Heart right ventricle (tissue), 16 donors: ENCODE measurements around the gene SPTB. TPM values are rescaled to one million over a fixed set of nuclear protein-coding genes. Genes with fewer than 3 reads are reported as not detected.

Experiments
- ATAC-seq, 8 donors: fragments of 200-7000 bp; cut with Tn5 transposase; one replicate each; pipeline ENCODE4 v1.9.1; 2020; ENCODE audit warnings: mild to moderate bottlenecking in 8 of 8, moderate library complexity in 8 of 8, moderate number of reproducible peaks in 1 of 8
- DNase-seq, 2 donors: peaks; one replicate each; pipeline ENCODE4 v3.0.0-alpha.2; 2020
- H3K27ac ChIP-seq, 10 donors: fragments of 200-600 bp; sonication (generic) in 2 of 10; one replicate each; pipeline versions ENCODE4 v1.5.0 to v1.8.0; 2020 to 2022; ENCODE audit warnings: mild to moderate bottlenecking in 3 of 10
- H3K27me3 ChIP-seq, 7 donors: fragments of 200-600 bp; one replicate each; pipeline ENCODE4 v1.8.0; 2021 to 2022; ENCODE audit warnings: mild to moderate bottlenecking in 2 of 7
- H3K36me3 ChIP-seq, 9 donors: fragments of 200-600 bp; sonication (generic) in 1 of 9; one replicate each; pipeline versions ENCODE4 v1.5.0 to v1.8.0; 2020 to 2022; ENCODE audit warnings: mild to moderate bottlenecking in 2 of 9
- H3K4me1 ChIP-seq, 9 donors: fragments of 200-600 bp; sonication (generic) in 1 of 9; one replicate each; pipeline versions ENCODE4 v1.5.0 to v1.8.0; 2020 to 2022; ENCODE audit warnings: mild to moderate bottlenecking in 4 of 9
- H3K4me3 ChIP-seq, 10 donors: fragments of 200-600 bp; sonication (generic) in 2 of 10; one replicate each; pipeline versions ENCODE4 v1.5.0 to v1.8.0; 2020 to 2022; ENCODE audit warnings: mild to moderate bottlenecking in 7 of 10, moderate library complexity in 2 of 10
- H3K9me3 ChIP-seq, 11 donors: fragments of 200-600 bp in 10 of 11; sonication (generic) in 2 of 11; one replicate each; pipeline versions ENCODE4 v1.5.0 to v1.8.0; 2013 to 2022; ENCODE audit warnings: mild to moderate bottlenecking in 2 of 11, control low read depth in 1 of 11, moderate library complexity in 1 of 11
- WGBS, 2 donors: extraction: QIAGEN DNeasy Blood & Tissue Kit; methylation state at CpG; one replicate each; pipeline ENCODE4 v1.1.7; 2013; ENCODE audit warnings: inconsistent platforms in 1 of 2; 5-methylcytosine and 5-hydroxymethylcytosine counted together
- intact Hi-C, 10 donors: fragments of 100-400 bp; cut with DNase I; formaldehyde crosslinking; loops; one replicate each; pipeline versions ENCODE4 v1.11.1 to v1.14.2; 2022
- polyA plus RNA-seq, 2 donors: library from polyadenylated mRNA; stranded (reverse); fragments of 200-250 nt; gene quantifications; one replicate each; pipeline ENCODE4 v1.2.3, GENCODE V29; 2013
- total RNA-seq, 10 donors: library from RNA; stranded (reverse); fragmentation: NEBNext Ultra II Directional in 3 of 10; extraction: Animal tissue kit (Norgen Biotek cat#: 25700) in 3 of 10; gene quantifications; one replicate each; pipeline versions ENCODE4 v1.2.1 to v1.2.4, GENCODE V29; 2021 to 2023
- TF ChIP-seq, protein P1 (sequence below), 9 donors: fragments of 200-600 bp; sonication (generic) in 2 of 9; IDR thresholded peaks; one replicate each; pipeline versions ENCODE4 v1.5.0 to v1.8.0; 2021 to 2022; ENCODE audit warnings: antibody characterized with exemption in 9 of 9, mild to moderate bottlenecking in 5 of 9, moderate library complexity in 1 of 9
- donor health status: Arrhythmogenic right ventricular cardiomyopathy.
- donor health status: ischemic (EF 13 %, LVEDD 7.1; RV severe dilation, severe dysfunction).
- donor health status: healthy with polysubstance abuse.
- donor health status: DM: no; HTN: yes; CAD: no.
- donor health status: DM: no; HTN: no; CAD: no.
- donor health status: ischemic (EF 25% LVEDD 6.9; RV normal size, moderate dysfunction).
- donor health status: ischemic (EF 25% LVEDD 5.7; RV mildly dilated, moderate dysfunction).
- donor health status: healthy.
- donor health status: DM: yes; HTN: yes; CAD: no.
- donor health status: Ischemic cardiomyopathy.
- donor health status: ischemic (EF 35%, LVEDD 5.7; RV mildly dilated, moderate dysfunction).
- donor health status: nonischemic (EF 11% LVEDD 7.7; RV severe dilation, severe dysfunction).
- donor health status: DM: yes; HTN: yes; CAD: no.
- donor health status: PGD.
- donor health status: ischemic (EF 29% LVEDD 5.4; RV normal size, mild dysfunction).
- donor health status: nonischemic (EF 23%, LVEDD 6.1; RV moderate dilation, normal function).

The SPTB gene
- total and polyA plus RNA-seq, 12 donors = 24.0 to 114 (median 92.1) TPM

DNA sequence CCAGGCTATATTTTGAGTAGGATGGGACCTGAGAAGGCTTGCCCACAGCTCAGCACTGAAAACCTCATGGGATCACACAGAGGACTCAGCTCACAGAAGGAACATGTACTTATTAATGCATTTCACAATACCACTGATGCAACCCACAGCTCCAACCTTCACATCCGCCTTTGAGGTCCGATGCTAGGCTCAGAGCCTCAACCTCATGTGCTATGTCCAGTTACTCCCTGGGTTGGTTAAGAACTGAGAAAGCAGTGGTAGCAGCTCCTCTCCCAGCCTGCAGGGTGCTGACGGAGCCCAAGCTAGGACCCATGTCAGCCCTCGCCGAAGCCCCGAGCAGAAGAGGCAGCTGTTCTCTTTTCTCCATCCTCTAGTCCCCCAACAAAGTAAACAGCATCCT is 52.9 kb downstream of the SPTB start:
- Histone ChIP-seq H3K36me3 (no peaks in the 10 kb centered on the region), H3K27me3 (peaks cover 0 to 3% (median 0%) of the 10 kb centered on the region in 7 donors), H3K9me3 (no peaks in the 10 kb centered on the region), H3K27ac (peak overlapping the region in 2 of 10 donors; percentile 71 to 74), H3K4me1 (peaks cover 5 to 62% (median 31%) of the 10 kb centered on the region in 9 donors), H3K4me3 (no peak overlapping the region)
- DNase-seq (no peak), ATAC-seq (peak in 1 of 8 donors; percentile 36)
- intact Hi-C loops = loop anchor here in 6 of 10 donors (5.0 to 10.0 kb wide), 3 partner anchors 50 to 158 kb away; partner anchors contain the start of genes FNTB (in 4 of the 6), SPTB (in 2 of the 6) and RAB15 (in 1 of the 6)
- TF ChIP-seq, protein P1, sequence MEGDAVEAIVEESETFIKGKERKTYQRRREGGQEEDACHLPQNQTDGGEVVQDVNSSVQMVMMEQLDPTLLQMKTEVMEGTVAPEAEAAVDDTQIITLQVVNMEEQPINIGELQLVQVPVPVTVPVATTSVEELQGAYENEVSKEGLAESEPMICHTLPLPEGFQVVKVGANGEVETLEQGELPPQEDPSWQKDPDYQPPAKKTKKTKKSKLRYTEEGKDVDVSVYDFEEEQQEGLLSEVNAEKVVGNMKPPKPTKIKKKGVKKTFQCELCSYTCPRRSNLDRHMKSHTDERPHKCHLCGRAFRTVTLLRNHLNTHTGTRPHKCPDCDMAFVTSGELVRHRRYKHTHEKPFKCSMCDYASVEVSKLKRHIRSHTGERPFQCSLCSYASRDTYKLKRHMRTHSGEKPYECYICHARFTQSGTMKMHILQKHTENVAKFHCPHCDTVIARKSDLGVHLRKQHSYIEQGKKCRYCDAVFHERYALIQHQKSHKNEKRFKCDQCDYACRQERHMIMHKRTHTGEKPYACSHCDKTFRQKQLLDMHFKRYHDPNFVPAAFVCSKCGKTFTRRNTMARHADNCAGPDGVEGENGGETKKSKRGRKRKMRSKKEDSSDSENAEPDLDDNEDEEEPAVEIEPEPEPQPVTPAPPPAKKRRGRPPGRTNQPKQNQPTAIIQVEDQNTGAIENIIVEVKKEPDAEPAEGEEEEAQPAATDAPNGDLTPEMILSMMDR (IDR thresholded peaks at IDR 0.05) = no peak
- WGBS, 2 donors = 84 to 86% methylated on average over 6 of the region's 6 CpGs

DNA sequence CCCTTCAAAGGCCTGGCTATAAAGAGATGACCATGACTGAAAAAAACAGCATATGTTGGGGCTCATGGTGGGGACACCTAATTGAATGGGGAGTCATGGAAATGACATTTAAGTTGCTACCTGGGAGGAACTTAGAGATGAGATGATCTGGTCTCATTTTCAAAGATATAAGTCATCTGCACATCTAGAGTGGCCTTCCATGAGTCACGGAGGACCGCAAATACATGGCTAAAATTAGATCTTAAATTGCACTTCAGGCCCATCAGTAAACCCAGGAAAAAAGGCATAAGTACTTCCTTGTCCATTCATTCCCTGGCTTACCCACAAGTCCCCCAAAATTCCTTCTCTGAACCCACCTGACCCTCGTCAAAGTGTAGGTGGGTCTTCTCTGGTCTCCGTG is 53.4 kb downstream of the SPTB start:
- peaks cover 5 to 56% (median 31%) of the 10 kb centered on the region in 9 donors for H3K4me1 ChIP-seq
- peaks cover 0 to 3% (median 0%) of the 10 kb centered on the region in 7 donors for H3K27me3 ChIP-seq
- intact Hi-C loops = loop anchor here in 6 of 10 donors (5.0 to 10.0 kb wide), 3 partner anchors 51 to 158 kb away; partner anchors contain the start of genes FNTB (in 4 of the 6), SPTB (in 2 of the 6) and RAB15 (in 1 of the 6)
- DNase-seq (no peak), ATAC-seq (peak in 1 of 8 donors; percentile 5)
- TF ChIP-seq, protein P1 (IDR thresholded peaks at IDR 0.05) = no peak
- H3K27ac ChIP-seq = peak overlapping the region in 8 of 10 donors; percentile 36 to 74 (median 65)
- WGBS, 2 donors = 64 to 71% methylated on average over 4 of the region's 4 CpGs
- H3K4me3 ChIP-seq = no peak overlapping the region
- H3K9me3 ChIP-seq = no peaks in the 10 kb centered on the region
- no peaks in the 10 kb centered on the region for H3K36me3 ChIP-seq

DNA sequence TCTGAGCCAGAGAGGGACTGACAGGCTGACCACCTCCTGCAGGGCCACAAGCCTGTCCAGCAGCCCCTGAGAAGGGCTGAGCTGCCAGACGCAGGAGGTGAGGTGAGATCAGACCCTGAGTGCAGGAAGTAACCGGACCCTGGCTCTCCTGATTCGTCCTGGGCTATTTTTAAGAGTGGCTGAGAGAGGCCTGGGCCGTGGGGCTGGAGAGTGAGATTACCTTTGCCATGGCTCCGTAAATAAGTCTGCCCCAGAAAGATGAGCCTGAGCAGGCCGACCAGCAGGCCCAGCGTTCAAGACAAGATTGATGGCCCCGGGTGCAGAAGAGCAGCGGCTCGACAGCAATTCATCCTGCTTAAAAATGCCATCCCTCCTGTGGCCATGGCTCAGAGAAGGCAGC is 54.2 kb downstream of the SPTB start:
- Histone ChIP-seq H3K9me3 (no peaks in the 10 kb centered on the region), H3K36me3 (no peaks in the 10 kb centered on the region), H3K27ac (peak overlapping the region in 9 of 10 donors; percentile 10 to 74 (median 61)), H3K27me3 (peaks cover 0 to 3% (median 0%) of the 10 kb centered on the region in 7 donors), H3K4me3 (no peak overlapping the region), H3K4me1 (peaks cover 5 to 48% (median 29%) of the 10 kb centered on the region in 9 donors)
- ATAC-seq (peak; percentile 29 to 78 (median 66)), DNase-seq (peak in 1 of 2 donors; percentile 30)
- TF ChIP-seq, protein P1 (IDR thresholded peaks at IDR 0.05) = no peak
- WGBS, 2 donors = 19 to 47% methylated on average over 10 of the region's 10 CpGs
- intact Hi-C loops = loop anchor here in 6 of 10 donors (2.0 to 10.0 kb wide), 4 partner anchors 52 to 159 kb away; partner anchors contain the start of genes FNTB (in 4 of the 6), SPTB (in 2 of the 6) and RAB15 (in 1 of the 6)

DNA sequence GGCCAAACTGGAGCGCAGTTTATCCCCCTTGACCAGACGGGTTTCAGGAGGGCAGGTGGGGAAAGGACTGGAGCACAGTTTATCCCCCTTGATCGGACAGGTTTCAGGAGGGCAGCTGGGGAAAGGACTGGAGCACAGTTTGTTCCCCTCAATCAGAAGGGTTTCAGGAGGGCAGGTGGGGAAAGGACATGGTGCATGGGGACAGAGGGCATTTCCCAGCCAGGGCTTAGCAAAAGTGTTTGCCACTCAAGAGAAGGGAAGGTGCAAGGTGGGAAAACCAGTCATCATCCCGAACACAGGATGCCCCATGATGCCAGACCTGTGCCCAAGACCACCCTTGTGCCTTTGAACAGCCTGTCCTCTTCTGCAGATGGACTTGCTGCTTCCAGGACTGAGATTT is 54.7 kb downstream of the SPTB start:
- H3K4me3 ChIP-seq = no peak overlapping the region
- peaks cover 5 to 46% (median 29%) of the 10 kb centered on the region in 9 donors for H3K4me1 ChIP-seq
- peak overlapping the region in 9 of 10 donors; percentile 10 to 74 (median 61) for H3K27ac ChIP-seq
- ATAC-seq = no peak
- H3K36me3 ChIP-seq = no peaks in the 10 kb centered on the region
- DNase-seq = no peak
- H3K27me3 ChIP-seq = peaks cover 0 to 3% (median 0%) of the 10 kb centered on the region in 7 donors
- TF ChIP-seq, protein P1 (IDR thresholded peaks at IDR 0.05) = no peak
- 93 to 94% methylated on average over 4 of the region's 4 CpGs for WGBS, 2 donors
- no peaks in the 10 kb centered on the region for H3K9me3 ChIP-seq
- intact Hi-C loops = loop anchor here in 6 of 10 donors (2.0 to 10.0 kb wide), 4 partner anchors 52 to 160 kb away; partner anchors contain the start of genes FNTB (in 4 of the 6), SPTB (in 2 of the 6) and RAB15 (in 1 of the 6)
